ENCODE data around the gene ERI3. TPM values are rescaled to one million over a fixed set of nuclear protein-coding genes. Genes with fewer than 3 reads are reported as not detected.

ERI3 gene
- 51.8 and 73.3 TPM in 2 replicates for total RNA-seq

GRCh38 chr1:44354840-44355581, at the start of gene ERI3:
Gene ERI3, minus strand, starts transcription at chr1:44355257. Its CDS starts 231 bp downstream, at chr1:44355026.

GRCh38 chr1:44213222-44214112, 141.6 kb downstream of the ERI3 start, which contains the start of gene DMAP1:
Gene DMAP1, plus strand, starts transcription at chr1:44213471. Its CDS starts 283 bp downstream, at chr1:44213754.

Other genes starting within 250 kb of the ERI3 start
- under 0.01 TPM in 1 of 2 replicates, not detected in the other for gene KLF17, start 236.4 kb downstream of the ERI3 start, total RNA-seq
- not detected in 2 replicates for gene KLF18, start 213.6 kb downstream of the ERI3 start, total RNA-seq
- gene DMAP1, start 141.8 kb downstream of the ERI3 start, total RNA-seq = 17.0 and 32.8 TPM in 2 replicates
- 88.0 and 95.5 TPM in 2 replicates for gene RNF220, start 50.0 kb upstream of the ERI3 start, total RNA-seq

Data from pericardium fibroblast (primary cell).